GM23338 (cell line): ENCODE measurements around the gene COBL. TPM values are rescaled to one million over a fixed set of nuclear protein-coding genes. Genes with fewer than 3 reads are reported as not detected.

Source experiments
- ATAC-seq: fragments of 200-7000 bp; cut with Tn5 transposase; 3 replicates; pipeline ENCODE4 v1.9.1; 2020
- DNase-seq: peaks from one replicate; pipeline ENCODE4 v3.0.0-alpha.2; 2015; ENCODE audit warnings: low spot score
- H2AFZ ChIP-seq: fragments of 200-600 bp; sonication (generic); 2 replicates; pipeline ENCODE4 v1.8.0; 2016; ENCODE audit warnings: antibody characterized with exemption, mild to moderate bottlenecking, moderate library complexity
- H3F3A ChIP-seq: fragments of 200-600 bp; sonication (generic); replicated peaks from 2 replicates; pipeline ENCODE4 v1.8.0; 2017; ENCODE audit warnings: antibody characterized with exemption, mixed run types, low read depth
- H3K27ac ChIP-seq: fragments of 200-600 bp; sonication (generic); 2 replicates; pipeline ENCODE4 v1.6.1; 2016; ENCODE audit warnings: low read depth
- H3K27me3 ChIP-seq: fragments of 200-600 bp; sonication (generic); 2 replicates; pipeline ENCODE4 v1.8.0; 2016; ENCODE audit warnings: mild to moderate bottlenecking, mixed run types, moderate library complexity; ENCODE audit not compliant: insufficient read depth
- H3K36me3 ChIP-seq: fragments of 200-600 bp; sonication (generic); 2 replicates; pipeline ENCODE4 v1.8.0; 2016; ENCODE audit warnings: mild to moderate bottlenecking; ENCODE audit not compliant: insufficient read depth
- H3K4me1 ChIP-seq: fragments of 200-600 bp; sonication (generic); 2 replicates; pipeline ENCODE4 v1.8.0; 2016; ENCODE audit warnings: mild to moderate bottlenecking, moderate library complexity; ENCODE audit not compliant: insufficient read depth
- H3K4me2 ChIP-seq: fragments of 200-600 bp; sonication (generic); 2 replicates; pipeline ENCODE4 v1.7.1; 2017; ENCODE audit warnings: mixed run types
- H3K4me3 ChIP-seq: fragments of 200-600 bp; sonication (generic); 2 replicates; pipeline ENCODE4 v1.6.1; 2016; ENCODE audit warnings: mixed run types
- H3K79me2 ChIP-seq: fragments of 200-600 bp; sonication (generic); replicated peaks from 2 replicates; pipeline ENCODE4 v1.8.0; 2017; ENCODE audit warnings: mild to moderate bottlenecking; ENCODE audit not compliant: insufficient read depth
- H3K9me2 ChIP-seq: fragments of 200-600 bp; sonication (generic); 2 replicates; pipeline ENCODE4 v1.8.0; 2017; ENCODE audit not compliant: insufficient read depth
- H4K20me1 ChIP-seq: fragments of 200-600 bp; sonication (generic); replicated peaks from 2 replicates; pipeline ENCODE4 v1.8.0; 2017; ENCODE audit warnings: mild to moderate bottlenecking; ENCODE audit not compliant: insufficient read depth
- H3K27ac Mint-ChIP-seq: 2 replicates; pipeline ENCODE4 v1.8.0; 2020; ENCODE audit warnings: inconsistent platforms, mild to moderate bottlenecking, moderate library complexity, mixed read lengths
- H3K27me3 Mint-ChIP-seq: 3 replicates; pipeline ENCODE4 v1.8.0; 2022; ENCODE audit warnings: low read depth, mild to moderate bottlenecking, moderate library complexity, mixed read lengths, inconsistent platforms; ENCODE audit not compliant: insufficient read depth, poor library complexity
- H3K36me3 Mint-ChIP-seq: 3 replicates; pipeline ENCODE4 v1.8.0; 2021; ENCODE audit warnings: low read depth, mild to moderate bottlenecking, inconsistent platforms, moderate library complexity, mixed read lengths
- H3K4me1 Mint-ChIP-seq: 3 replicates; pipeline ENCODE4 v1.8.0; 2020; ENCODE audit warnings: mild to moderate bottlenecking, inconsistent platforms, mixed read lengths
- H3K4me3 Mint-ChIP-seq: 3 replicates; pipeline ENCODE4 v1.8.0; 2021; ENCODE audit warnings: moderate library complexity, mild to moderate bottlenecking, inconsistent platforms, mixed read lengths
- H3K9me3 Mint-ChIP-seq: 3 replicates; pipeline ENCODE4 v1.8.0; 2020; ENCODE audit warnings: moderate library complexity, mild to moderate bottlenecking, inconsistent platforms, mixed read lengths
- EZH2 ChIP-seq: fragments of 200-600 bp; sonication (generic); IDR thresholded peaks from one replicate; pipeline ENCODE4 v1.8.0; 2017; ENCODE audit warnings: antibody characterized with exemption, mild to moderate bottlenecking, low read depth; ENCODE audit not compliant: unreplicated experiment
- EZH2phosphoT487 ChIP-seq: fragments of 200-600 bp; sonication (generic); IDR thresholded peaks from one replicate; pipeline ENCODE4 v1.8.1; 2018; ENCODE audit warnings: antibody characterized with exemption; ENCODE audit not compliant: unreplicated experiment
- JUNB ChIP-seq: IDR thresholded peaks from one replicate; pipeline ENCODE4 v1.6.1; 2016; ENCODE audit warnings: antibody characterized with exemption; ENCODE audit not compliant: unreplicated experiment
- NANOG ChIP-seq: IDR thresholded peaks from 2 replicates; pipeline ENCODE4 v1.6.1; 2016; ENCODE audit warnings: antibody characterized with exemption, borderline replicate concordance
- POLR2AphosphoS5 ChIP-seq: IDR thresholded peaks from 2 replicates; pipeline ENCODE4 v1.6.1; 2016; ENCODE audit warnings: antibody characterized with exemption, low read depth
- STAT1 ChIP-seq: IDR thresholded peaks from one replicate; pipeline ENCODE4 v1.6.1; 2016; ENCODE audit warnings: antibody characterized with exemption; ENCODE audit not compliant: unreplicated experiment
- ZNF114 ChIP-seq: fragments of 250-450 bp; sonication (Bioruptor Pico); IDR thresholded peaks from 2 replicates; pipeline ENCODE4 v1.5.0; 2020; ENCODE audit warnings: mild to moderate bottlenecking, moderate library complexity
- polyA plus RNA-seq: library from polyadenylated mRNA; unstranded; fragments of >200 nt; fragmentation: Nextera tagmentation; extraction: Ambion mirVana; gene quantifications from 2 replicates; pipeline ENCODE4 v1.2.1, GENCODE V29; 2016
- total RNA-seq: library from RNA; depleted of rRNA; stranded (reverse); fragments of >200 nt; shearing (Covaris generic); gene quantifications from 2 replicates; pipeline ENCODE4 v1.2.3, GENCODE V29; 2014
- TF ChIP-seq, protein P1 (sequence below), 2 experiments: fragments of 200-600 bp in 1 of 2; sonication (generic) in 1 of 2; conservative IDR thresholded peaks; 2 replicates each; pipeline versions ENCODE4 v1.5.1 to v1.6.1; 2016 to 2017; ENCODE audit warnings: antibody characterized with exemption in 2 of 2, low read depth in 2 of 2, mild to moderate bottlenecking in 2 of 2, moderate library complexity in 1 of 2
- TF ChIP-seq, protein P2 (sequence below): IDR thresholded peaks from 2 replicates; pipeline ENCODE4 v1.6.1; 2016; ENCODE audit warnings: antibody characterized with exemption
- TF ChIP-seq, protein P3 (sequence below): fragments of 250-450 bp; sonication (Bioruptor Pico); IDR thresholded peaks from 2 replicates; pipeline ENCODE4 v1.5.0; 2020; ENCODE audit warnings: mild to moderate bottlenecking, moderate library complexity

Gene COBL
- total and polyA plus RNA-seq, 2 experiments from 2014 or later = 18.3 to 51.9 TPM

DNA sequence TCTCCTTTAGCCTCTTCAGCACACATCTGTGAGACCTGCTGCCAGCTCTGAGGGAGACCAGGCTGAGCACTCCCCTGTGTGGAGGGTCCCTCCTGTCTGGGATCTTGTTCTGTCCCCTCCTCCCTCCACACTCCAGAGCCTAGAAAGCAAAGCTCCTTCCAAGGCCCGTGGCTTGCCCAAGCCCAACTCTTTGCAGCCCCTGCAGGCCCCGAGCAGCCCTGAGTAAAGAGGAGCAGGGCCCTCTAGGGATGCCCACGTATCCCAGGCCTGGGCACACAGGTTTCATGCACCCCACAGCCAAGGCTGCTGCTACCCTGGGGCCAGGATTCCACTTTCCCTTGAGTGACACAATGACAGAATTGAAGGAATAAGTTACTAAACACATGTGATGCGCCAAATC lies 24.0 kb downstream of the COBL start:
- DNase-seq (peak; percentile 45), ATAC-seq (peak; percentile 78)
- H3K36me3 ChIP-seq = no peaks in the 10 kb centered on the region
- Mint-ChIP-seq H3K9me3 (no peaks in the 10 kb centered on the region), H3K36me3 (no peaks in the 10 kb centered on the region), H3K4me1 (peaks cover 62% of the 10 kb centered on the region), H3K27me3 (peaks cover 10% of the 10 kb centered on the region), H3K4me3 (no peak overlapping the region), H3K27ac (peak overlapping the region; percentile 38; the same call in 1 of the 2 replicates)
- no peaks in the 10 kb centered on the region for H3K9me2 ChIP-seq
- H2AFZ ChIP-seq = no peak overlapping the region
- no peak overlapping the region for H3K4me3 ChIP-seq
- H3K79me2 ChIP-seq = peaks cover 99% of the 10 kb centered on the region
- peaks cover 23% of the 10 kb centered on the region for H4K20me1 ChIP-seq
- TF ChIP-seq STAT1 (no peak), EZH2 (no peak), ZNF114 (CRISPR knock-in tag) (no peak), POLR2AphosphoS5 (no peak), NANOG (no peak), JUNB (no peak), EZH2phosphoT487 (no peak)
- TF ChIP-seq, protein P1, sequence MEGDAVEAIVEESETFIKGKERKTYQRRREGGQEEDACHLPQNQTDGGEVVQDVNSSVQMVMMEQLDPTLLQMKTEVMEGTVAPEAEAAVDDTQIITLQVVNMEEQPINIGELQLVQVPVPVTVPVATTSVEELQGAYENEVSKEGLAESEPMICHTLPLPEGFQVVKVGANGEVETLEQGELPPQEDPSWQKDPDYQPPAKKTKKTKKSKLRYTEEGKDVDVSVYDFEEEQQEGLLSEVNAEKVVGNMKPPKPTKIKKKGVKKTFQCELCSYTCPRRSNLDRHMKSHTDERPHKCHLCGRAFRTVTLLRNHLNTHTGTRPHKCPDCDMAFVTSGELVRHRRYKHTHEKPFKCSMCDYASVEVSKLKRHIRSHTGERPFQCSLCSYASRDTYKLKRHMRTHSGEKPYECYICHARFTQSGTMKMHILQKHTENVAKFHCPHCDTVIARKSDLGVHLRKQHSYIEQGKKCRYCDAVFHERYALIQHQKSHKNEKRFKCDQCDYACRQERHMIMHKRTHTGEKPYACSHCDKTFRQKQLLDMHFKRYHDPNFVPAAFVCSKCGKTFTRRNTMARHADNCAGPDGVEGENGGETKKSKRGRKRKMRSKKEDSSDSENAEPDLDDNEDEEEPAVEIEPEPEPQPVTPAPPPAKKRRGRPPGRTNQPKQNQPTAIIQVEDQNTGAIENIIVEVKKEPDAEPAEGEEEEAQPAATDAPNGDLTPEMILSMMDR (conservative IDR thresholded peaks at IDR 0.05; ENCODE audit: low read depth in 2 of 2) = no peak
- TF ChIP-seq, protein P2, sequence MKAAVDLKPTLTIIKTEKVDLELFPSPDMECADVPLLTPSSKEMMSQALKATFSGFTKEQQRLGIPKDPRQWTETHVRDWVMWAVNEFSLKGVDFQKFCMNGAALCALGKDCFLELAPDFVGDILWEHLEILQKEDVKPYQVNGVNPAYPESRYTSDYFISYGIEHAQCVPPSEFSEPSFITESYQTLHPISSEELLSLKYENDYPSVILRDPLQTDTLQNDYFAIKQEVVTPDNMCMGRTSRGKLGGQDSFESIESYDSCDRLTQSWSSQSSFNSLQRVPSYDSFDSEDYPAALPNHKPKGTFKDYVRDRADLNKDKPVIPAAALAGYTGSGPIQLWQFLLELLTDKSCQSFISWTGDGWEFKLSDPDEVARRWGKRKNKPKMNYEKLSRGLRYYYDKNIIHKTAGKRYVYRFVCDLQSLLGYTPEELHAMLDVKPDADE = no peak
- TF ChIP-seq, protein P3, sequence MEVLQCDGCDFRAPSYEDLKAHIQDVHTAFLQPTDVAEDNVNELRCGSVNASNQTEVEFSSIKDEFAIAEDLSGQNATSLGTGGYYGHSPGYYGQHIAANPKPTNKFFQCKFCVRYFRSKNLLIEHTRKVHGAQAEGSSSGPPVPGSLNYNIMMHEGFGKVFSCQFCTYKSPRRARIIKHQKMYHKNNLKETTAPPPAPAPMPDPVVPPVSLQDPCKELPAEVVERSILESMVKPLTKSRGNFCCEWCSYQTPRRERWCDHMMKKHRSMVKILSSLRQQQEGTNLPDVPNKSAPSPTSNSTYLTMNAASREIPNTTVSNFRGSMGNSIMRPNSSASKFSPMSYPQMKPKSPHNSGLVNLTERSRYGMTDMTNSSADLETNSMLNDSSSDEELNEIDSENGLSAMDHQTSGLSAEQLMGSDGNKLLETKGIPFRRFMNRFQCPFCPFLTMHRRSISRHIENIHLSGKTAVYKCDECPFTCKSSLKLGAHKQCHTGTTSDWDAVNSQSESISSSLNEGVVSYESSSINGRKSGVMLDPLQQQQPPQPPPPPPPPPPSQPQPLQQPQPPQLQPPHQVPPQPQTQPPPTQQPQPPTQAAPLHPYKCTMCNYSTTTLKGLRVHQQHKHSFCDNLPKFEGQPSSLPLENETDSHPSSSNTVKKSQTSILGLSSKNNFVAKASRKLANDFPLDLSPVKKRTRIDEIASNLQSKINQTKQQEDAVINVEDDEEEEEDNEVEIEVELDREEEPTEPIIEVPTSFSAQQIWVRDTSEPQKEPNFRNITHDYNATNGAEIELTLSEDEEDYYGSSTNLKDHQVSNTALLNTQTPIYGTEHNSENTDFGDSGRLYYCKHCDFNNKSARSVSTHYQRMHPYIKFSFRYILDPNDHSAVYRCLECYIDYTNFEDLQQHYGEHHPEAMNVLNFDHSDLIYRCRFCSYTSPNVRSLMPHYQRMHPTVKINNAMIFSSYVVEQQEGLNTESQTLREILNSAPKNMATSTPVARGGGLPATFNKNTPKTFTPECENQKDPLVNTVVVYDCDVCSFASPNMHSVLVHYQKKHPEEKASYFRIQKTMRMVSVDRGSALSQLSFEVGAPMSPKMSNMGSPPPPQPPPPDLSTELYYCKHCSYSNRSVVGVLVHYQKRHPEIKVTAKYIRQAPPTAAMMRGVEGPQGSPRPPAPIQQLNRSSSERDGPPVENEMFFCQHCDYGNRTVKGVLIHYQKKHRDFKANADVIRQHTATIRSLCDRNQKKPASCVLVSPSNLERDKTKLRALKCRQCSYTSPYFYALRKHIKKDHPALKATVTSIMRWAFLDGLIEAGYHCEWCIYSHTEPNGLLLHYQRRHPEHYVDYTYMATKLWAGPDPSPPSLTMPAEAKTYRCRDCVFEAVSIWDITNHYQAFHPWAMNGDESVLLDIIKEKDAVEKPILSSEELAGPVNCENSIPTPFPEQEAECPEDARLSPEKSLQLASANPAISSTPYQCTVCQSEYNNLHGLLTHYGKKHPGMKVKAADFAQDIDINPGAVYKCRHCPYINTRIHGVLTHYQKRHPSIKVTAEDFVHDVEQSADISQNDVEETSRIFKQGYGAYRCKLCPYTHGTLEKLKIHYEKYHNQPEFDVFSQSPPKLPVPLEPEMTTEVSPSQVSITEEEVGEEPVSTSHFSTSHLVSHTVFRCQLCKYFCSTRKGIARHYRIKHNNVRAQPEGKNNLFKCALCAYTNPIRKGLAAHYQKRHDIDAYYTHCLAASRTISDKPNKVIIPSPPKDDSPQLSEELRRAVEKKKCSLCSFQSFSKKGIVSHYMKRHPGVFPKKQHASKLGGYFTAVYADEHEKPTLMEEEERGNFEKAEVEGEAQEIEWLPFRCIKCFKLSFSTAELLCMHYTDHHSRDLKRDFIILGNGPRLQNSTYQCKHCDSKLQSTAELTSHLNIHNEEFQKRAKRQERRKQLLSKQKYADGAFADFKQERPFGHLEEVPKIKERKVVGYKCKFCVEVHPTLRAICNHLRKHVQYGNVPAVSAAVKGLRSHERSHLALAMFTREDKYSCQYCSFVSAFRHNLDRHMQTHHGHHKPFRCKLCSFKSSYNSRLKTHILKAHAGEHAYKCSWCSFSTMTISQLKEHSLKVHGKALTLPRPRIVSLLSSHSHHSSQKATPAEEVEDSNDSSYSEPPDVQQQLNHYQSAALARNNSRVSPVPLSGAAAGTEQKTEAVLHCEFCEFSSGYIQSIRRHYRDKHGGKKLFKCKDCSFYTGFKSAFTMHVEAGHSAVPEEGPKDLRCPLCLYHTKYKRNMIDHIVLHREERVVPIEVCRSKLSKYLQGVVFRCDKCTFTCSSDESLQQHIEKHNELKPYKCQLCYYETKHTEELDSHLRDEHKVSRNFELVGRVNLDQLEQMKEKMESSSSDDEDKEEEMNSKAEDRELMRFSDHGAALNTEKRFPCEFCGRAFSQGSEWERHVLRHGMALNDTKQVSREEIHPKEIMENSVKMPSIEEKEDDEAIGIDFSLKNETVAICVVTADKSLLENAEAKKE = no peak
- peaks cover 3% of the 10 kb centered on the region for H3F3A ChIP-seq
- H3K27me3 ChIP-seq = no peaks in the 10 kb centered on the region
- no peak overlapping the region for H3K4me2 ChIP-seq
- peak overlapping the region; percentile 30; the same call in 1 of the 2 replicates for H3K27ac ChIP-seq
- peaks cover 75% of the 10 kb centered on the region for H3K4me1 ChIP-seq
